CD4-positive, CD25-positive, alpha-beta regulatory T cell (primary cell): ENCODE measurements around the gene LSMEM2. TPM values are rescaled to one million over a fixed set of nuclear protein-coding genes. Genes with fewer than 3 reads are reported as not detected.

Experiments used
- ATAC-seq, 2 donors: fragments of 150-1000 bp; cut with Tn5 transposase; one replicate each; pipeline ENCODE4 v1.10.0; 2021; ENCODE audit warnings: low read depth in 2 of 2, moderate number of reproducible peaks in 2 of 2, moderate library complexity in 1 of 2
- DNase-seq, 3 donors: peaks; one replicate each; pipeline versions ENCODE4 v3.0.0 to v3.0.0-alpha.2; 2012 to 2022; ENCODE audit warnings: mixed read lengths in 1 of 3
- H3K27ac ChIP-seq: one replicate; pipeline ENCODE4 v1.7.0; 2013; ENCODE audit warnings: mild to moderate bottlenecking, low read length; ENCODE audit not compliant: insufficient read depth, poor library complexity, severe bottlenecking
- H3K27me3 ChIP-seq: one replicate; pipeline ENCODE4 v1.7.0; 2013; ENCODE audit warnings: low read length; ENCODE audit not compliant: control insufficient read depth, insufficient read depth
- H3K36me3 ChIP-seq: one replicate; pipeline ENCODE4 v1.7.0; 2013; ENCODE audit warnings: mild to moderate bottlenecking, low read length, moderate library complexity; ENCODE audit not compliant: control insufficient read depth, insufficient read depth
- H3K4me1 ChIP-seq: 2 replicates; pipeline ENCODE4 v1.7.0; 2013; ENCODE audit warnings: mild to moderate bottlenecking, low read length; ENCODE audit not compliant: insufficient read depth, control insufficient read depth, poor library complexity, severe bottlenecking
- H3K4me3 ChIP-seq: one replicate; pipeline ENCODE4 v1.7.0; 2013; ENCODE audit warnings: low read depth, mild to moderate bottlenecking, low read length, moderate library complexity
- H3K9me3 ChIP-seq, 2 experiments: 1 replicate in 1 of 2; 2 replicates in 1 of 2; pipeline ENCODE4 v1.7.0; 2013; ENCODE audit warnings: low read length in 2 of 2, mild to moderate bottlenecking in 1 of 2, moderate library complexity in 1 of 2; ENCODE audit not compliant: control insufficient read depth in 2 of 2
- H3K27ac Mint-ChIP-seq, 3 donors: one replicate each; pipeline ENCODE4 v1.8.0; 2020 to 2022; ENCODE audit warnings: mild to moderate bottlenecking in 3 of 3, mixed read lengths in 3 of 3, moderate library complexity in 2 of 3
- H3K27me3 Mint-ChIP-seq: one replicate; pipeline ENCODE4 v1.8.0; 2022; ENCODE audit warnings: mild to moderate bottlenecking, mixed read lengths
- H3K36me3 Mint-ChIP-seq: one replicate; pipeline ENCODE4 v1.8.0; 2020; ENCODE audit warnings: mixed read lengths
- H3K4me1 Mint-ChIP-seq, 4 donors: one replicate each; pipeline ENCODE4 v1.8.0; 2020 to 2022; ENCODE audit warnings: mixed read lengths in 4 of 4, mild to moderate bottlenecking in 1 of 4
- H3K4me3 Mint-ChIP-seq, 4 donors: one replicate each; pipeline ENCODE4 v1.8.0; 2020 to 2022; ENCODE audit warnings: mild to moderate bottlenecking in 4 of 4, mixed read lengths in 4 of 4, moderate library complexity in 3 of 4
- H3K9me3 Mint-ChIP-seq, 7 donors: one replicate each; pipeline ENCODE4 v1.8.0; 2020 to 2022; ENCODE audit warnings: mixed read lengths in 7 of 7, mild to moderate bottlenecking in 3 of 7, moderate library complexity in 2 of 7
- polyA plus RNA-seq, 4 donors: library from polyadenylated mRNA; unstranded; fragments of 300-500 nt; fragmentation: Illumina TruSeq; gene quantifications; one replicate each; pipeline ENCODE4 v1.2.3, GENCODE V29; 2021
- total RNA-seq: library from RNA; stranded (reverse); gene quantifications from one replicate; pipeline ENCODE4 v1.2.3, GENCODE V29; 2022

Gene LSMEM2
- total and polyA plus RNA-seq, 5 donors from 2014 or later = 0.22 TPM; not detected in 4

DNA sequence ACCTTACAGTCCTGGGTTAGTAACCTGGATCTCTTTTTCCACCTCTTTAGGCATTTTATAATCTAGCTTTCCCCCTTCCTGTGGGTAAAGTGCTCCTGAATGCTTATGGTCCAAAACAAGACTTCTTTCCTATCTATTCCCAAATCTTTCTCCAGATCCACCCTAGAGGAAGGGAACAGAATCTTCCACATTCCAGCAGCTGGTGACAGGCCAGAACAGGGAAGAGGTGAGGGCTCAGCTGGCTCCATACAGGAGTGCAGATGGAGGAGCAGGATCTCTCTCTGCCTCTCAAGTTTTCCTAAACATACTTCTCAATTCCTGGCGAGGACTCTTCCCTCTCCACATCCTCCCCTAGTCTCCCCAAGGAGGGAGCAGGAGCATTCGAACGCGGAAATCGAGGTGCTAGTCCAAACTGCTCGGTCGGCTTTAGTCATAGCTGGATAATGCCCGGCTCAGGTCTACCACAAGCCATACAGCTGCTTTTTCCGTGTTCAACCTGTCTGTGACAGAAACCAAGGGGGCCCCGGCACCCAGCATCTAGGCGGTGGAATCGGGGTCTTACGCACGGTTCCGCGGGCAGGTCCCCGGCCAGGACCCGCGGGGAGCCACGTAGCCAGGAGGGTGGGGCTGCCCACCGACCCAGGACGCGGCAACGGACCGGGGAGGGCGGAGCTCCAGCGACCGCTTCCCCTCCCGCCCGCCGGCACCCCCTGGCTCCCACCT, 57.7 kb downstream of the LSMEM2 start:
- no peak for DNase-seq
- Histone ChIP-seq H3K27ac (peak overlapping the region; percentile 96), H3K27me3 (no peaks in the 10 kb centered on the region), H3K4me3 (peak overlapping the region; percentile 92), H3K9me3 (no peaks in the 10 kb centered on the region), H3K36me3 (peaks cover 8% of the 10 kb centered on the region), H3K4me1 (peaks cover 75% of the 10 kb centered on the region)
- Mint-ChIP-seq H3K36me3 (no peaks in the 10 kb centered on the region), H3K27ac (peak overlapping the region; percentile 93 to 95 (median 93)), H3K4me3 (peak overlapping the region; percentile 90 to 97 (median 94)), H3K27me3 (no peaks in the 10 kb centered on the region), H3K4me1 (peaks cover 20 to 81% (median 48%) of the 10 kb centered on the region in 4 donors), H3K9me3 (peaks cover 0 to 3% (median 0%) of the 10 kb centered on the region in 7 donors)
- peak; percentile 30 to 38 for ATAC-seq

DNA sequence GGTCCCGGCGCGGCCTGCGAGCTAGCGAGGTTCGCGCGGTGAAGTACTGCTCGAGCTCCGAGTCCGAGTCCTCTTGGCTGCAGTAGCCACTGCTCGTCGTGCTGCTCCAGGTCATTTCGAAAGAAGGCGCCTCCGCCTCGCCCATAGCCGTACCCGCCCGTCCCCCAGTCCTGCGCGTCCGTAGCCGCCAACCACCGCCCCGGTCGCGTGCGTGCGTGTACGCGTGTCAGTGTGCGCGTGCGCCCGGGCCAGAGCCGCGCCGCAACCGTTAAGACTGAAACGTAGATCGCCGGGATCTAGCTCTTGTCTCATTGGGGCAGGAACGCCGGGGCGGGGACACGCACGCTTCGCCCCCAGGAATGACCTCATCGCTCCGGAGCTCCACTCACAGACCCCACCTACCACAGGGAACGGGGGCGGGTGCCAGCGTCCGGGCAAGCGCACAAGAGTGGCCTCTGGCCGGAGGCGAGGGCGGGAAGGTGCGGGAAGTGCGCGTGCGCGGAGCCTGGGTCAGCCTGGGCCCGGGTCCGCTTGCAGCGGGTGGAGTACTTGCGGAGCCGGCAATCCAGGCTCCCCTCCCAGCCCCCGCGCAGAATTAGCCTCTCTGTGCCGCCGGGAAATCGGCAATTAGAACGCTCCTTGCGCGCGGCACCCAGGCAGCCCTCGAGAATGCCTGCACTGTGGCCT, 58.4 kb downstream of the LSMEM2 start:
- Histone ChIP-seq H3K27me3 (no peaks in the 10 kb centered on the region), H3K27ac (peak overlapping the region; percentile 96), H3K4me1 (peaks cover 78% of the 10 kb centered on the region), H3K9me3 (no peaks in the 10 kb centered on the region), H3K36me3 (peaks cover 2% of the 10 kb centered on the region), H3K4me3 (peak overlapping the region; percentile 92)
- peak overlapping the region; percentile 93 to 98 (median 98) for H3K27ac Mint-ChIP-seq
- H3K4me1 Mint-ChIP-seq = peaks cover 20 to 79% (median 48%) of the 10 kb centered on the region in 4 donors
- ATAC-seq (peak; percentile 77 to 80), DNase-seq (peak; percentile 88 to 99 (median 91))
- H3K9me3 Mint-ChIP-seq = peaks cover 0 to 3% (median 0%) of the 10 kb centered on the region in 7 donors
- no peaks in the 10 kb centered on the region for H3K27me3 Mint-ChIP-seq
- no peaks in the 10 kb centered on the region for H3K36me3 Mint-ChIP-seq
- H3K4me3 Mint-ChIP-seq = peak overlapping the region; percentile 90 to 97 (median 94)

Other genes with a start within 250 kb of the LSMEM2 start
- 395 TPM for gene RBM5, start 190.2 kb upstream of the LSMEM2 start, total RNA-seq
- gene RBM5, start 190.2 kb upstream of the LSMEM2 start, polyA plus RNA-seq = 10 to 100 TPM; 29.6 to 44.3 (median 37.7) TPM
- 0.52 TPM for gene SEMA3F, start 123.8 kb upstream of the LSMEM2 start, total RNA-seq
- not detected for gene SEMA3F, start 123.8 kb upstream of the LSMEM2 start, polyA plus RNA-seq
- not detected for gene GNAT1, start 87.5 kb upstream of the LSMEM2 start, total RNA-seq
- gene GNAT1, start 87.5 kb upstream of the LSMEM2 start, polyA plus RNA-seq = not detected
- not detected for gene SLC38A3, start 73.8 kb upstream of the LSMEM2 start, total RNA-seq
- gene SLC38A3, start 73.8 kb upstream of the LSMEM2 start, polyA plus RNA-seq = not detected
- gene GNAI2, start 42.9 kb upstream of the LSMEM2 start, total RNA-seq = 373 TPM
- gene GNAI2, start 42.9 kb upstream of the LSMEM2 start, polyA plus RNA-seq = 100 to 1,000 TPM; 544 to 696 (median 614) TPM
- gene SEMA3B, start 9.9 kb upstream of the LSMEM2 start, total RNA-seq = 1.7 TPM
- not detected for gene SEMA3B, start 9.9 kb upstream of the LSMEM2 start, polyA plus RNA-seq
- gene IFRD2, start 13.3 kb downstream of the LSMEM2 start, total RNA-seq = 39.9 TPM
- 10 to 100 TPM; 40.6 to 51.9 (median 43.4) TPM for gene IFRD2, start 13.3 kb downstream of the LSMEM2 start, polyA plus RNA-seq
- gene HYAL3, start 20.3 kb downstream of the LSMEM2 start, total RNA-seq = 2.4 TPM
- 1 to 10 TPM; 1.8 to 8.3 (median 5.6) TPM for gene HYAL3, start 20.3 kb downstream of the LSMEM2 start, polyA plus RNA-seq
- gene NAA80, start 20.3 kb downstream of the LSMEM2 start, total RNA-seq = 31.9 TPM
- 10 to 100 TPM; 13.6 to 23.5 (median 14.6) TPM for gene NAA80, start 20.3 kb downstream of the LSMEM2 start, polyA plus RNA-seq
- 0.35 TPM for gene HYAL1, start 24.5 kb downstream of the LSMEM2 start, total RNA-seq
- gene HYAL1, start 24.5 kb downstream of the LSMEM2 start, polyA plus RNA-seq = under 1 TPM in 3 of 4 donors, not detected in 1; 0.07 to 0.31 (median 0.10) TPM
- gene HYAL2, start 43.7 kb downstream of the LSMEM2 start, total RNA-seq = 1.5 TPM
- 1 to 10 TPM; 2.7 to 6.5 (median 5.1) TPM for gene HYAL2, start 43.7 kb downstream of the LSMEM2 start, polyA plus RNA-seq
- gene TUSC2, start 49.1 kb downstream of the LSMEM2 start, total RNA-seq = 17.5 TPM
- gene TUSC2, start 49.1 kb downstream of the LSMEM2 start, polyA plus RNA-seq = 10 to 100 TPM; 44.6 to 55.6 (median 49.9) TPM
- gene RASSF1, start 61.7 kb downstream of the LSMEM2 start, total RNA-seq = 76.0 TPM
- 10 to 100 TPM; 48.4 to 67.4 (median 54.7) TPM for gene RASSF1, start 61.7 kb downstream of the LSMEM2 start, polyA plus RNA-seq
- gene ZMYND10, start 66.6 kb downstream of the LSMEM2 start, total RNA-seq = 1.6 TPM
- gene ZMYND10, start 66.6 kb downstream of the LSMEM2 start, polyA plus RNA-seq = under 1 TPM in 1 of 4 donors, not detected in 3; 0.09 TPM
- 30.1 TPM for gene NPRL2, start 71.7 kb downstream of the LSMEM2 start, total RNA-seq
- gene NPRL2, start 71.7 kb downstream of the LSMEM2 start, polyA plus RNA-seq = 10 to 100 TPM; 43.0 to 51.8 (median 49.6) TPM
- 28.5 TPM for gene CYB561D2, start 71.8 kb downstream of the LSMEM2 start, total RNA-seq
- 10 to 100 TPM; 66.3 to 92.2 (median 79.2) TPM for gene CYB561D2, start 71.8 kb downstream of the LSMEM2 start, polyA plus RNA-seq
- gene TMEM115, start 80.4 kb downstream of the LSMEM2 start, total RNA-seq = 18.3 TPM
- 10 to 100 TPM; 33.5 to 38.6 (median 36.5) TPM for gene TMEM115, start 80.4 kb downstream of the LSMEM2 start, polyA plus RNA-seq
- gene CACNA2D2, start 224.5 kb downstream of the LSMEM2 start, total RNA-seq = 1.2 TPM
- under 1 TPM; 0.24 to 0.52 (median 0.28) TPM for gene CACNA2D2, start 224.5 kb downstream of the LSMEM2 start, polyA plus RNA-seq